ENCODE measurements around the gene XPO1.
"Not testable (repeated sequence)": the region's sequence is repeated elsewhere in the genome, so short reads cannot be mapped to it uniquely, and the experiment has no call there.

XPO1 gene

DNA sequence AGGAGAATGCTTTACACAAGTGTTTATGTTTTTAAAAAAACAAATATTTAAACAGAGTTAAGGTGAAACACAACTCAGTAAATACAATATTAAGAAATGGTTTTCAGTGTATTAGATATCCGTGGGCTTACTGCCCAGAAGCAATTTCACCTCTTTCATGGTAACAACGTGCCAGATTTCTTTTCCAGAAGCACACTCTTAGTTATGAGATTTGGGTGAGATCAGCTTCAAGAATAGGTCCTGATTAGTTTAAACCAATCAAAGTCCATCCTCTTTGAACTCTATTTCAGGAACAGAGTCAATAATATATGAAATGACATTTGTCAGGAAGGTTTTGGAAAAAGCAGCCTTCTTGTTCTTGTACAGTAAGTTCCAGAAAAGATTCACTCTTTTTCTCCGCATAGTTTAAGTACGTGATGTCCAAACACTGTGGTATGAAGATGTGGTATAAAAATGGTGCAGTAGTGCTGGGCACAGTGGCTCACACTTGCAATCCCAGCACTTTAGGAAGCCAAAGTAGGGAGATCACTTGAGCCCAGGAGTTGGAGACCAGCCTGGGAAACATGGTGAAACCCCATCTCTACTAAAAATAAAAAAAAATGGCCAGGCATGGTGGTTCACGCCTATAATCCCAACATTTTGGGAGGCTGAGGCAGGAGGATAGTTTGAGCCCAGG, 81.9 kb downstream of the XPO1 start:
- Histone ChIP-seq H3K27me3 (replicated peaks; ENCODE audit: control insufficient read depth, insufficient read depth, low read length) (no peaks in the 10 kb centered on the region), H3K36me3 (ENCODE audit: control insufficient read depth, insufficient read depth, low read length) (no peaks in the 10 kb centered on the region; the same call in 1 of the 2 replicates), H3K4me3 (replicated peaks; ENCODE audit: low read depth, low read length) (no peak overlapping the region)
- no peak for TF ChIP-seq CTCF (IDR thresholded peaks at IDR 0.05; ENCODE audit: insufficient read depth, low read length, poor library complexity, severe bottlenecking)
- DNase-seq (ENCODE audit: extremely low read depth, insufficient read length), result no peak

DNA sequence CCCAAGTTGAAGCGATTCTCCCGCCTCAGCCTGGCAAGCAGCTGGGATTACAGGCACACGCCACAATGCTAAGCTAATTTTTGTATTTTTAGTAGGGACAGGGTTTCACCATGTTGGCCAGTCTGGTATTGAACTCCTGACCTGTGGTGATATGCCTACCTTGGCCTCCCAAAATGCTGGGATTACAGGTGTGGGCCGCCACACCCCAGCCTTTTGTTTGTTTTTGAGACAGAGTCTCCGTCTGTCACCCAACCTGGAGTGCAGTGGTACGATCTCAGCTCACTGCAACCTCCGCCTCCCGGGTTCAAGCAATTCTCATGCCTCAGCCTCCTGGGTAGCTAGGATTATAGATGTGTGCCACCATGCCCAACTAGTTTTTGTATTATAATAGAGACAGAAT, 83.2 kb downstream of the XPO1 start:
- not testable (repeated sequence) for DNase-seq (ENCODE audit: extremely low read depth, insufficient read length); H3K27me3 ChIP-seq (replicated peaks; ENCODE audit: control insufficient read depth, insufficient read depth, low read length); H3K36me3 ChIP-seq (ENCODE audit: control insufficient read depth, insufficient read depth, low read length); H3K4me3 ChIP-seq (replicated peaks; ENCODE audit: low read depth, low read length)

GRCh38 chr2:61454383-61454782, 83.8 kb downstream of the XPO1 start:
- no peak for DNase-seq (ENCODE audit: extremely low read depth, insufficient read length)
- no peak for TF ChIP-seq CTCF (IDR thresholded peaks at IDR 0.05; ENCODE audit: insufficient read depth, low read length, poor library complexity, severe bottlenecking)
- H3K36me3 ChIP-seq (ENCODE audit: control insufficient read depth, insufficient read depth, low read length), result no peaks in the 10 kb centered on the region; the same call in 1 of the 2 replicates
- no peaks in the 10 kb centered on the region for H3K27me3 ChIP-seq (replicated peaks; ENCODE audit: control insufficient read depth, insufficient read depth, low read length)
- no peak overlapping the region for H3K4me3 ChIP-seq (replicated peaks; ENCODE audit: low read depth, low read length)

- Histone ChIP-seq H3K27me3 (replicated peaks; ENCODE audit: control insufficient read depth, insufficient read depth, low read length) (no peaks in the 10 kb centered on the region), H3K36me3 (ENCODE audit: control insufficient read depth, insufficient read depth, low read length) (no peaks in the 10 kb centered on the region; the same call in 1 of the 2 replicates), H3K4me3 (replicated peaks; ENCODE audit: low read depth, low read length) (no peak overlapping the region)
- TF ChIP-seq CTCF (IDR thresholded peaks at IDR 0.05; ENCODE audit: insufficient read depth, low read length, poor library complexity, severe bottlenecking), result no peak
- no peak for DNase-seq (ENCODE audit: extremely low read depth, insufficient read length)
Observed at GRCh38 chr2:61452392-61452791, 85.8 kb downstream of the XPO1 start.

DNA sequence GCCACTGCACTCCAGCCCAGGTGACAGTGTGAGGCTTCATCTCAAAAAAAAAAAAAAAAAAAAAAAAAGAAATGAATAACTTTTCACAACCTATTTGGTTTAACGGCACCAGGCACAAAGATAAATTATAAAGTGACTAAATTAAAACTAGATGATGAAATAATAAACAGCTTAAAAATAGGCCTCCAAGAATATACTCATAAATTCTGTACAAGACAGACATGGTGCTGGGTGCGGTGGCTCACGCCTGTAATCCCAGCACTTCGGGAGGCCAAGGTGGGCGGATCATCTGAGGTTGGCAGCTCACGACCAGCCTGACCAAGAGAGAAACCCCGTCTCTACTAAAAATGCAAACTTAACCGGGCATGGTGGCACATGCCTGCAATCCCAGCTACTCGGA, 87.0 kb downstream of the XPO1 start:
- TF ChIP-seq CTCF (IDR thresholded peaks at IDR 0.05; ENCODE audit: insufficient read depth, low read length, poor library complexity, severe bottlenecking), result no peak
- H3K36me3 ChIP-seq (ENCODE audit: control insufficient read depth, insufficient read depth, low read length), result no peaks in the 10 kb centered on the region; the same call in 1 of the 2 replicates
- DNase-seq (ENCODE audit: extremely low read depth, insufficient read length), result no peak
- H3K4me3 ChIP-seq (replicated peaks; ENCODE audit: low read depth, low read length), result no peak overlapping the region
- no peaks in the 10 kb centered on the region for H3K27me3 ChIP-seq (replicated peaks; ENCODE audit: control insufficient read depth, insufficient read depth, low read length)

DNA sequence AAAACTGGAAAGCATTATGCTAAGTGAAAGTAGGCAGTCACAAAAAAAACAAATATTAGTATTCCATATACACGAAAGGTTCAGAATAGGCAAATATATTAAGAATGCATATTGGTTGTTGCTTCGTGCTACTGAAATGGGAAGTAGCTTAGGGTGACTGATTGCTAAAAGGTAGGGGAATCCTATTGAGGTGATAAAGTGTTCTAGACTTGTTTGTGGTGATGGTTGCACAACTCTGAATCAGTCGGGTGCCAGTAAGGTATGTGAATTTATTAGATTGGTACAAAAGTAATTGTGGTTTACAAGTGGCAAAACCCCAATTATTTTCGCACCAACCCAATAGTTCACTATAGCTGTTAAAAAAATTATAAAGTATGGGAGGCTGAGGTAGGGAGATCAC, 88.0 kb downstream of the XPO1 start:
- no peaks in the 10 kb centered on the region; the same call in 1 of the 2 replicates for H3K36me3 ChIP-seq (ENCODE audit: control insufficient read depth, insufficient read depth, low read length)
- H3K4me3 ChIP-seq (replicated peaks; ENCODE audit: low read depth, low read length), result no peak overlapping the region
- DNase-seq (ENCODE audit: extremely low read depth, insufficient read length), result no peak
- no peak for TF ChIP-seq CTCF (IDR thresholded peaks at IDR 0.05; ENCODE audit: insufficient read depth, low read length, poor library complexity, severe bottlenecking)
- H3K27me3 ChIP-seq (replicated peaks; ENCODE audit: control insufficient read depth, insufficient read depth, low read length), result no peaks in the 10 kb centered on the region
